ENCODE data around the gene PARVG.

The PARVG gene

DNA sequence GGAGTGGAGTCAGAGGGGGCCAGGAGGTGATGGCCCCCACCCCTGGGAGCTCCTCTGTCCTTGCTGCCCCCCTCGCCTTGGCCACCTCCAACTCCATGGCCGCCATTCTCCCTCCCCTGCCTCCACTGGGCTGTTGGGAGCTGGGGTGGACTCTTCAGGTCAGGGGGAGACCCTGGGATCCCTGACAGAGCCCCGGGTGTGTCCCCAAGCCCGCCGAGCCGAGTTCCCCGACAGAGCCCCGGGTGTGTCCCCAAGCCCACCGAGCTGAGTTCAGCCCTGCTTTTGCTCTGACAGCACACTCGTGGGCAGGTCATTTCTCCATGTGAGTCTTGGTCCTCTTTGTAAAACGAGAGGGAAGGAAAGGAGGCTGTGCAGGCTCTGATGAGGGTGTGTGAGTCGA, 13.2 kb upstream of the PARVG start (continued):
- TF ChIP-seq KLF16 (tag by site-specific recombination; IDR thresholded peaks at IDR 0.05) (no peak), ZNF266 (tag by site-specific recombination; IDR thresholded peaks at IDR 0.05; ENCODE audit: low read depth) (no peak), OSR2 (tag by site-specific recombination; IDR thresholded peaks at IDR 0.05) (no peak), SP3 (tag by site-specific recombination; IDR thresholded peaks at IDR 0.05) (no peak), PRDM1 (tag by site-specific recombination; IDR thresholded peaks at IDR 0.05) (no peak)

DNA sequence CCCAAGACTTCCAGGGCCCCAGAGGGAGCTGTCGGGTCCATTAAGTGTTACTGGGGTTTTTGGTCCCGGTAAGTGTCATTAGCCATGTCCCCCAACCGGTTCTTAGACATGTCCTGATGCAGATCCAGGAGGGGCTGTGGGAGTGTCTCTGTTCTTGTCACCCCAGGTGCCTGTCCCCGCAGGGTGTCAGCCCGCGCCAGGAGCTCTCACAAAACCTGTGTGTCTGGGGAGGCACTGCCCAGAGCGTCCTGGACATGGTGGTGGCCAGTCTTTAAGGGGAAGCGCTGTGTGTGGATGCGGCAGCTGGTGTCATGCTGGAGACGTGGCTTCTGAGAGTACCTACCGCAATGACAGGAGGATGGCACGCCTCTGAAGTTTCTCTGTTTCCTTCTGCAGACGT, 12.5 kb upstream of the PARVG start:
- POLR2A ChIA-PET, result no interaction called here
- Histone ChIP-seq H3K4me1 (ENCODE audit: control insufficient read depth, insufficient read depth, low read length) (0 out of 2 replicates have a peak, but pooled peaks cover 4% of the 10 kb centered on the region), H3K27ac (ENCODE audit: extremely low read depth, low read depth, low read length) (no peak overlapping the region), H3K4me3 (ENCODE audit: low read depth, low read length) (no peak overlapping the region), H3K9me3 (ENCODE audit: control insufficient read depth, insufficient read depth, low read depth, low read length) (no peaks in the 10 kb centered on the region), H3K36me3 (ENCODE audit: control insufficient read depth in 2 of 2, insufficient read depth in 1 of 2, low read length in 2 of 2) (no peaks in the 10 kb centered on the region)
- CTCF ChIA-PET, result no interaction called here
- TF ChIP-seq ZNF112 (tag by site-specific recombination; IDR thresholded peaks at IDR 0.05), result no peak
- TF ChIP-seq, protein P1, sequence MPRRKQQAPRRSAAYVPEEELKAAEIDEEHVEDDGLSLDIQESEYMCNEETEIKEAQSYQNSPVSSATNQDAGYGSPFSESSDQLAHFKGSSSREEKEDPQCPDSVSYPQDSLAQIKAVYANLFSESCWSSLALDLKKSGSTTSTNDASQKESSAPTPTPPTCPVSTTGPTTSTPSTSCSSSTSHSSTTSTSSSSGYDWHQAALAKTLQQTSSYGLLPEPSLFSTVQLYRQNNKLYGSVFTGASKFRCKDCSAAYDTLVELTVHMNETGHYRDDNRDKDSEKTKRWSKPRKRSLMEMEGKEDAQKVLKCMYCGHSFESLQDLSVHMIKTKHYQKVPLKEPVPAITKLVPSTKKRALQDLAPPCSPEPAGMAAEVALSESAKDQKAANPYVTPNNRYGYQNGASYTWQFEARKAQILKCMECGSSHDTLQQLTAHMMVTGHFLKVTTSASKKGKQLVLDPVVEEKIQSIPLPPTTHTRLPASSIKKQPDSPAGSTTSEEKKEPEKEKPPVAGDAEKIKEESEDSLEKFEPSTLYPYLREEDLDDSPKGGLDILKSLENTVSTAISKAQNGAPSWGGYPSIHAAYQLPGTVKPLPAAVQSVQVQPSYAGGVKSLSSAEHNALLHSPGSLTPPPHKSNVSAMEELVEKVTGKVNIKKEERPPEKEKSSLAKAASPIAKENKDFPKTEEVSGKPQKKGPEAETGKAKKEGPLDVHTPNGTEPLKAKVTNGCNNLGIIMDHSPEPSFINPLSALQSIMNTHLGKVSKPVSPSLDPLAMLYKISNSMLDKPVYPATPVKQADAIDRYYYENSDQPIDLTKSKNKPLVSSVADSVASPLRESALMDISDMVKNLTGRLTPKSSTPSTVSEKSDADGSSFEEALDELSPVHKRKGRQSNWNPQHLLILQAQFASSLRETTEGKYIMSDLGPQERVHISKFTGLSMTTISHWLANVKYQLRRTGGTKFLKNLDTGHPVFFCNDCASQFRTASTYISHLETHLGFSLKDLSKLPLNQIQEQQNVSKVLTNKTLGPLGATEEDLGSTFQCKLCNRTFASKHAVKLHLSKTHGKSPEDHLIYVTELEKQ (tag by site-specific recombination; IDR thresholded peaks at IDR 0.05; ENCODE audit: borderline replicate concordance), result no peak
- TF ChIP-seq ZNF416 (tag by site-specific recombination; IDR thresholded peaks at IDR 0.05), result no peak
- TF ChIP-seq ZNF433 (tag by site-specific recombination; IDR thresholded peaks at IDR 0.05; ENCODE audit: low read depth), result no peak
- TF ChIP-seq ZNF529 (tag by site-specific recombination; IDR thresholded peaks at IDR 0.05; ENCODE audit: insufficient replicate concordance), result no peak
- no peak for TF ChIP-seq ZNF24 (tag by site-specific recombination; IDR thresholded peaks at IDR 0.05)
- TF ChIP-seq ZNF16 (tag by site-specific recombination; IDR thresholded peaks at IDR 0.05; ENCODE audit: low read depth), result no peak
- TF ChIP-seq ZNF37A (tag by site-specific recombination; IDR thresholded peaks at IDR 0.05), result no peak
- TF ChIP-seq ZNF423 (tag by site-specific recombination; IDR thresholded peaks at IDR 0.05), result no peak
- TF ChIP-seq, protein P2, sequence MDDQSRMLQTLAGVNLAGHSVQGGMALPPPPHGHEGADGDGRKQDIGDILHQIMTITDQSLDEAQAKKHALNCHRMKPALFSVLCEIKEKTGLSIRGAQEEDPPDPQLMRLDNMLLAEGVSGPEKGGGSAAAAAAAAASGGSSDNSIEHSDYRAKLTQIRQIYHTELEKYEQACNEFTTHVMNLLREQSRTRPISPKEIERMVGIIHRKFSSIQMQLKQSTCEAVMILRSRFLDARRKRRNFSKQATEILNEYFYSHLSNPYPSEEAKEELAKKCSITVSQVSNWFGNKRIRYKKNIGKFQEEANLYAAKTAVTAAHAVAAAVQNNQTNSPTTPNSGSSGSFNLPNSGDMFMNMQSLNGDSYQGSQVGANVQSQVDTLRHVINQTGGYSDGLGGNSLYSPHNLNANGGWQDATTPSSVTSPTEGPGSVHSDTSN (CRISPR knock-in tag; IDR thresholded peaks at IDR 0.05), result no peak
- TF ChIP-seq SCRT1 (tag by site-specific recombination; IDR thresholded peaks at IDR 0.05; ENCODE audit: borderline replicate concordance), result no peak
- TF ChIP-seq, protein P3, sequence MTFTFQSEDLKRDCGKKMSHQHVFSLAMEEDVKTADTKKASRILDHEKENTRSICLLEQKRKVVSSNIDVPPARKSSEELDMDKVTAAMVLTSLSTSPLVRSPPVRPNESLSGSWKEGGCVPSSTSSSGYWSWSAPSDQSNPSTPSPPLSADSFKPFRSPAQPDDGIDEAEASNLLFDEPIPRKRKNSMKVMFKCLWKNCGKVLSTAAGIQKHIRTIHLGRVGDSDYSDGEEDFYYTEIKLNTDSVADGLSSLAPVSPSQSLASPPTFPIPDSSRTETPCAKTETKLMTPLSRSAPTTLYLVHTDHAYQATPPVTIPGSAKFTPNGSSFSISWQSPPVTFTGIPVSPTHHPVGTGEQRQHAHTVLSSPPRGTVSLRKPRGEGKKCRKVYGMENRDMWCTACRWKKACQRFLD (tag by site-specific recombination; IDR thresholded peaks at IDR 0.05), result no peak
- TF ChIP-seq ZNF596 (tag by site-specific recombination; IDR thresholded peaks at IDR 0.05), result no peak
- TF ChIP-seq, protein P4, sequence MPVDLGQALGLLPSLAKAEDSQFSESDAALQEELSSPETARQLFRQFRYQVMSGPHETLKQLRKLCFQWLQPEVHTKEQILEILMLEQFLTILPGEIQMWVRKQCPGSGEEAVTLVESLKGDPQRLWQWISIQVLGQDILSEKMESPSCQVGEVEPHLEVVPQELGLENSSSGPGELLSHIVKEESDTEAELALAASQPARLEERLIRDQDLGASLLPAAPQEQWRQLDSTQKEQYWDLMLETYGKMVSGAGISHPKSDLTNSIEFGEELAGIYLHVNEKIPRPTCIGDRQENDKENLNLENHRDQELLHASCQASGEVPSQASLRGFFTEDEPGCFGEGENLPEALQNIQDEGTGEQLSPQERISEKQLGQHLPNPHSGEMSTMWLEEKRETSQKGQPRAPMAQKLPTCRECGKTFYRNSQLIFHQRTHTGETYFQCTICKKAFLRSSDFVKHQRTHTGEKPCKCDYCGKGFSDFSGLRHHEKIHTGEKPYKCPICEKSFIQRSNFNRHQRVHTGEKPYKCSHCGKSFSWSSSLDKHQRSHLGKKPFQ (tag by site-specific recombination; IDR thresholded peaks at IDR 0.05), result no peak
- no peak for TF ChIP-seq ZBTB17 (tag by site-specific recombination; IDR thresholded peaks at IDR 0.05)
- no peak for TF ChIP-seq MYNN (tag by site-specific recombination; IDR thresholded peaks at IDR 0.05; ENCODE audit: borderline replicate concordance)
